GM10248 (cell line): ENCODE results near the gene TGFBR3.

Experiments
- CTCF ChIA-PET: fragments of 300-600 bp; sonication (Branson Sonifier 250); formaldehyde crosslinking; extraction: SDS; loops from one replicate; lab custom pipeline; 2021; ENCODE audit warnings: antibody characterized with exemption; lab: Yijun Ruan, JAX
- POLR2A ChIA-PET: fragments of 350-650 bp; sonication (Branson Sonifier 250); formaldehyde crosslinking; extraction: SDS; loops from one replicate; lab custom pipeline; 2020; ENCODE audit warnings: antibody characterized with exemption; lab: Yijun Ruan, JAX
- DNase-seq: peaks from one replicate; pipeline ENCODE4 v3.0.0; 2012; ENCODE audit errors: extremely low spot score
- CTCF ChIP-seq: IDR thresholded peaks from 2 replicates; pipeline ENCODE4 v1.5.1; 2012; ENCODE audit warnings: mild to moderate bottlenecking, low read depth; ENCODE audit errors: extremely low read depth, missing control alignments, control extremely low read depth

TGFBR3 gene

GRCh38 chr1:91791691-91792488 lies 94.1 kb downstream of the TGFBR3 start:
- no peak for DNase-seq
- ChIA-PET POLR2A (no interaction called here), CTCF (interaction anchor here (0.8 to 1.8 kb wide), 9 partner anchors 8 to 133 kb away, joined by 3 to 5 read pairs (median 3); no protein-coding TSS in a partner anchor)
- TF ChIP-seq CTCF: no peak

- no peak for TF ChIP-seq CTCF
- POLR2A ChIA-PET: interaction anchor here (0.5 kb wide), 1 partner anchor 1048 kb away, joined by 3 read pairs; no protein-coding TSS in a partner anchor
- DNase-seq: no peak
- CTCF ChIA-PET: interaction anchor here (0.9 to 1.8 kb wide), 7 partner anchors 8 to 110 kb away, joined by 3 to 5 read pairs (median 3); no protein-coding TSS in a partner anchor
These were observed 94.8 kb downstream of the TGFBR3 start for GRCh38 chr1:91791103-91791502.

- no peak for DNase-seq
- no peak for TF ChIP-seq CTCF
- ChIA-PET POLR2A (no interaction called here), CTCF (interaction anchor here (0.9 to 1.8 kb wide), 8 partner anchors 8 to 109 kb away, joined by 3 to 5 read pairs (median 3); no protein-coding TSS in a partner anchor)
These were observed 95.6 kb downstream of the TGFBR3 start for GRCh38 chr1:91790392-91790791.

- no peak for TF ChIP-seq CTCF
- no peak for DNase-seq
- ChIA-PET POLR2A (interaction anchor here (0.7 kb wide), 1 partner anchor 211 kb away, joined by 4 read pairs; no protein-coding TSS in a partner anchor), CTCF (interaction anchor here (1.1 kb wide), 1 partner anchor 9 kb away, joined by 3 read pairs; no protein-coding TSS in a partner anchor)
These were observed 96.5 kb downstream of the TGFBR3 start for GRCh38 chr1:91789273-91789997.

GRCh38 chr1:91787919-91788318 lies 98.0 kb downstream of the TGFBR3 start:
- ChIA-PET CTCF (interaction anchor here (0.9 to 1.0 kb wide), 2 partner anchors 10 to 12 kb away, joined by 3 to 4 read pairs; no protein-coding TSS in a partner anchor), POLR2A (no interaction called here)
- TF ChIP-seq CTCF: no peak
- no peak for DNase-seq

GRCh38 chr1:91784616-91785015 lies 101.3 kb downstream of the TGFBR3 start:
- no peak for DNase-seq
- TF ChIP-seq CTCF: no peak
- POLR2A ChIA-PET: interaction anchor here (0.7 kb wide), 1 partner anchor 24 kb away, joined by 3 read pairs; no protein-coding TSS in a partner anchor
- CTCF ChIA-PET: interaction anchor here (1.3 to 1.9 kb wide), 2 partner anchors 8 to 13 kb away, joined by 3 to 4 read pairs; no protein-coding TSS in a partner anchor
